H1 (cell line): ENCODE data around the gene TPPP2. TPM values are rescaled to one million over a fixed set of nuclear protein-coding genes. Genes with fewer than 3 reads are reported as not detected.

Experiments used
- CEBPB ChIP-seq: IDR thresholded peaks from 2 replicates; pipeline ENCODE4 v1.6.1; 2012; ENCODE audit warnings: low read depth, low read length
- EP300 ChIP-seq, 2 experiments: IDR thresholded peaks; 1 replicate in 1 of 2; 2 replicates in 1 of 2; pipeline ENCODE4 v1.6.1; 2011 to 2012; ENCODE audit warnings: low read depth in 2 of 2, low read length in 2 of 2, mild to moderate bottlenecking in 2 of 2, borderline replicate concordance in 1 of 2, inconsistent platforms in 1 of 2, moderate library complexity in 1 of 2
- RXRA ChIP-seq: IDR thresholded peaks from 2 replicates; pipeline ENCODE4 v1.6.1; 2011; ENCODE audit warnings: low read depth, mild to moderate bottlenecking, low read length, moderate library complexity; ENCODE audit not compliant: insufficient read depth
- SP1 ChIP-seq: IDR thresholded peaks from 2 replicates; pipeline ENCODE4 v1.6.1; 2011; ENCODE audit warnings: low read depth, low read length
- TAF7 ChIP-seq: optimal IDR thresholded peaks from 2 replicates; pipeline ENCODE3; 2011; ENCODE audit warnings: low read depth, mild to moderate bottlenecking, inconsistent platforms, low read length, moderate library complexity, borderline replicate concordance
- TCF12 ChIP-seq: IDR thresholded peaks from 2 replicates; pipeline ENCODE4 v1.6.1; 2011; ENCODE audit warnings: low read depth, mild to moderate bottlenecking, low read length
- ZNF274 ChIP-seq: IDR thresholded peaks from 2 replicates; pipeline ENCODE4 v1.7.0; 2012; ENCODE audit warnings: low read length, borderline replicate concordance; ENCODE audit errors: extremely low read depth
- polyA plus RNA-seq, 7 experiments: library from polyadenylated mRNA; depleted of rRNA in 3 of 7; stranded (reverse) in 5 of 7; unstranded in 2 of 7; fragments of >200 nt in 5 of 7; fragments of 200-250 nt in 2 of 7; gene quantifications; 1 replicate in 5 of 7; 2 replicates in 1 of 7; 4 replicates in 1 of 7; pipeline versions ENCODE4 v1.2.1 to v1.2.3, GENCODE V29; 2011 to 2013; ENCODE audit warnings: missing spikeins in 2 of 7, mixed read lengths in 2 of 7
- total RNA-seq: library from RNA; stranded (reverse); fragmentation: NEBNext Ultra II Directional; extraction: Animal tissue kit (Norgen Biotek cat#: 25700); gene quantifications from 2 replicates; pipeline ENCODE4 v1.2.1, GENCODE V29; 2021

Gene TPPP2
- total and polyA plus RNA-seq, 2 of the 8 experiments (the other 6 are each of a cell fraction or from before 2014, with no cell fraction given), result not detected

DNA sequence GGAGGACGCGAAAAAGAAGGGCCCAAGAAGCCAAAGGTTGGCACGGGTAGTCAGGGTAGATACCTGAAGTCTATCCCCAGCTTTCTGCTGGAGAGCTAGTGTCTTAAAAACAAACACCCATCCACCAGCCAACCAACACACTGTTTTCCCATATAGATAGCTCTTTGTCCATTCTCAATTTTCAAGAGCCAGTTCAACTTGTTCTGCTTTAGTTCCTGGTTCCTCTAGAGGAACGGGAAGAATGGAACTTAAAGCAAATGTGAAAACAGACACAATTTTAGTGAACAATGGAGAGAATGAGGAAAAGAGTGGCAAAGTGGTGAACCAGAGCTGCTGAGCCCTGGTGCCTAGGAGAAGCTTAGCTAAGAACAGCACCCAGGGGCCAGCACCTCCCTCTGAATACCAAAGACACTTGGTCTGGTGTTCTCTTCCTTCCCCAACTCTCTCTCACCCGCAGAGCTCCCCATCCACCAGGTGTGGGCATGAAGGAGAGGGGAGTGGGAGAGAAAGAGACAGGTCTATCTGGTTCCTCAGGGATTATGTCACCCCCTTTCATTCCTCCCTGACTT lies 9.0 kb upstream of the TPPP2 start (continued):
- no peak for TF ChIP-seq ZNF274
- no peak for TF ChIP-seq SP1
- TF ChIP-seq EP300 (IDR thresholded peaks at IDR 0.05; ENCODE audit: borderline replicate concordance in 1 of 2, low read depth in 2 of 2, low read length in 2 of 2), result no peak
- no peak for TF ChIP-seq RXRA
- TF ChIP-seq TCF12, result no peak
- no peak for TF ChIP-seq CEBPB
- no peak for TF ChIP-seq TAF7
